Measurements from ENCODE around the gene QKI. TPM values are rescaled to one million over a fixed set of nuclear protein-coding genes. Genes with fewer than 3 reads are reported as not detected.

QKI gene
- total RNA-seq, 1 donor from 2014 or later: 460 TPM

GRCh38 chr6:163620101-163620500, 205.6 kb downstream of the QKI start:
- peak; percentile 70 for DNase-seq (ENCODE audit: low spot score)

DNA sequence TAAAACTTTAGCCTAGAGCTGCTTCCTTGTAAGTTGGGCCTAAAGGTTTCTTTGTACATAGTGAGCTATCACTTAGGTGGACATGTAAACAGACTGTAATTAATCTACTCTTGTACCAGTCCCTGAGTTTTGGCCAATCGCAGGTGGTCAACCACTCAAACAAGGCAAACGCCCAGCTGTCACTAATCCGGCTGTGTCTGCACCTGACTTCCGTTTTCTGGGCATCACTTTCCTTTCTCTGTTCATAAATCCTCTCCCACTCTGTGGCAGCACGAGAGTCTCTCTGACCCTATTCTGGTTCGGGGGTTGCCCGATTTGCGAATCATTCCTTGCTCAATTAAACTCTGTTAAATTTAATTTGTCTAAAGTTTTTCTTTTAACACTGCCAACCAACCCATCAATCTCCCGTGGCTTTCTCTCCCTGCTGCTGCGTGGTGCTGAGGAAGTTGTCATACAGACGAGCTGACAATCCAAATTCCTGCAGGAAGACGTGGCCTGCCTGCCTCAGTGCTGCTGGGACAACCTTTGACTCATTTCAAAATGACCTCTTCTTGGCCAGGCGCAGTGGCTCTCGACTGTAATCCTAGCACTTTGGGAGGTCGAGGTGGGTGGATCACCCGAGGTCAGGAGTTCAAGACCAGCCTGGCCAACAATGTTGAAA, 206.3 kb downstream of the QKI start:
- intact Hi-C loops (cut with DNase I): no loop called here
- peak; percentile 50 for DNase-seq (ENCODE audit: low spot score)

More at GRCh38 chr6:163620101-163620500, 205.6 kb downstream of the QKI start:
- intact Hi-C loops (cut with DNase I): no loop called here

- peak; percentile 15 for DNase-seq (ENCODE audit: low spot score)
- intact Hi-C loops (cut with DNase I): no loop called here
These were observed 210.7 kb downstream of the QKI start for GRCh38 chr6:163625265-163625664.

- DNase-seq (ENCODE audit: low spot score): peak; percentile 55
- intact Hi-C loops (cut with DNase I): no loop called here
These were observed 211.8 kb downstream of the QKI start for GRCh38 chr6:163626073-163626867.

GRCh38 chr6:163627274-163628062, 212.9 kb downstream of the QKI start:
- intact Hi-C loops (cut with DNase I): no loop called here
- DNase-seq (ENCODE audit: low spot score): peak; percentile 61

All from cardiac septum (tissue), 1 donor.